GM10248 (cell line): Measurements from ENCODE around the gene GH1.
"Not testable (repeated sequence)": the region's sequence is repeated elsewhere in the genome, so short reads cannot be mapped to it uniquely, and the experiment has no call there.

Experiments used
- CTCF ChIA-PET: fragments of 300-600 bp; sonication (Branson Sonifier 250); formaldehyde crosslinking; extraction: SDS; loops from one replicate; lab custom pipeline; 2021; ENCODE audit warnings: antibody characterized with exemption; lab: Yijun Ruan, JAX
- POLR2A ChIA-PET: fragments of 350-650 bp; sonication (Branson Sonifier 250); formaldehyde crosslinking; extraction: SDS; loops from one replicate; lab custom pipeline; 2020; ENCODE audit warnings: antibody characterized with exemption; lab: Yijun Ruan, JAX
- DNase-seq: peaks from one replicate; pipeline ENCODE4 v3.0.0; 2012; ENCODE audit errors: extremely low spot score
- CTCF ChIP-seq: IDR thresholded peaks from 2 replicates; pipeline ENCODE4 v1.5.1; 2012; ENCODE audit warnings: mild to moderate bottlenecking, low read depth; ENCODE audit errors: extremely low read depth, missing control alignments, control extremely low read depth

GH1 gene

GRCh38 chr17:63928966-63929695 lies 10.5 kb upstream of the GH1 start:
- TF ChIP-seq CTCF = no peak
- ChIA-PET CTCF (interaction anchor here (1.0 to 8.6 kb wide), 11 partner anchors 10 to 204 kb away, joined by 3 to 121 read pairs (median 5); partner anchors contain the start of genes GH1 and ICAM2), POLR2A (no interaction called here)
- no peak for DNase-seq

- ChIA-PET POLR2A (interaction anchor here (0.6 to 1.0 kb wide), 3 partner anchors 12 to 202 kb away, joined by 3 to 4 read pairs (median 3); no protein-coding TSS in a partner anchor), CTCF (interaction anchor here (1.0 to 8.6 kb wide), 10 partner anchors 9 to 205 kb away, joined by 3 to 121 read pairs (median 5); partner anchors contain the start of gene GH1)
Observed at GRCh38 chr17:63928172-63928666, 9.6 kb upstream of the GH1 start.

DNA sequence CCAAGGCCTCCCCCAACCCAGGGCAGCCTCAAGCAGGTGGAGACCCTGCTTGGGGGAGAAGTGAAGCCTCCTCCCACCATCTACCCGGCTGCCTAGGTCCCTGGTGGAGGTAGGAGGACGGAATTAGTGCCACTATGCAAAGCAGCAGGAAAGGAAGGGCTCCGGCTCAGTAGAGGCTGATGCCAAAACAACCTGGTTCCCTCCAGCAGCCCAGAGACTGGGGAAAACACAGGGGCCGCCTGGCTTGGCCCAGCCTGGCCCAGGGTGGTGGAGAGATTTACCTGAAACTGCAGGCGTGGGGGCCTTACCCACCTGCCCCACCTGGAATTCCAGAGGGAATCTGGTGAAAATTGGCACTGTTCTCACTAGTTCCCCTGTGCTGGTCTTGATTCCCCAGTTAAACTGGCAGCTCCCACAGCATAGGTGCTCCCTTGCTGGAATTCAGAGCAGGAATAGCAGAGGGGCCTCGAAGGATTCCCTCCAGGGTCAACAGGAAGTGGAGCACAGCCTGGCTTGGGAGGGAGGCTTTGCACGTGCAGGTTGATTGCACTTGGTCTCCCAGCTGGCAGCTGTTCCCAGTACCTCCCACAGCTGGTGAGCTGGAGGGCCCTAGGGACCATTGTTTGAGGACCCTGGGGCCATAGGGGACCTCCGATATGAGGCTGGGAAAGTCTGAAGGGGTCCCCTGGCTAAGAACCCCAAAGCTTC lies 9.0 kb upstream of the GH1 start:
- POLR2A ChIA-PET = interaction anchor here (0.6 to 1.0 kb wide), 3 partner anchors 12 to 203 kb away, joined by 3 to 4 read pairs (median 3); no protein-coding TSS in a partner anchor
- DNase-seq = no peak
- no peak for TF ChIP-seq CTCF
- CTCF ChIA-PET = interaction anchor here (1.0 to 8.6 kb wide), 9 partner anchors 9 to 204 kb away, joined by 3 to 121 read pairs (median 5); partner anchors contain the start of gene GH1

More at GRCh38 chr17:63928172-63928666, 9.6 kb upstream of the GH1 start:
- DNase-seq = no peak
- TF ChIP-seq CTCF = no peak

GRCh38 chr17:63926164-63926563 lies 7.5 kb upstream of the GH1 start:
- no peak for TF ChIP-seq CTCF
- ChIA-PET POLR2A (no interaction called here), CTCF (interaction anchor here (0.6 to 4.3 kb wide), 6 partner anchors 15 to 246 kb away, joined by 3 to 33 read pairs (median 6); partner anchors contain the start of gene CSHL1)
- DNase-seq = no peak

DNA sequence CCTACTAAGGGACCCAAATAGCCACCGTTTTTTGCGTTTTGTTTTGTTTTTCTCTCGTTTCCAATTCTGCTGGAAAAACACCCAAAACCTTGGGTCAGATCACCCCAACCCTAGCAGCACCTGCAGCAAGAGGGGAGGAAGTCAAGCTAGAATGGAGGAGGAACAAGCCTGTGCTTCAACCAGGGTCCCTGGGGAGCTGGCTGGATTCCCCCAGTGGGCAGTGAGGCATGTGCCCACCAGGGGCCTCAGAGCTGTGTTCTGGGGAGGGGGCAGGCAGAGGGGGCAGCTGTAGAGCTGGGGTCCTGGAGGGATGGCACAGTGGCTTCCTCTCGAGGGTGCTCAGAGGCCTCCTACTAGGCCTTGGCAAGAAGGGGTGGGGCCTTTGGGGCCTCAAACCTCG lies 7.0 kb upstream of the GH1 start:
- CTCF ChIA-PET = interaction anchor here (0.6 to 4.3 kb wide), 7 partner anchors 14 to 246 kb away, joined by 3 to 33 read pairs (median 5); partner anchors contain the start of gene CSHL1
- POLR2A ChIA-PET = interaction anchor here (0.6 kb wide), 1 partner anchor 11 kb away, joined by 4 read pairs; no protein-coding TSS in a partner anchor
- TF ChIP-seq CTCF = no peak
- no peak for DNase-seq

- DNase-seq = not testable (repeated sequence)
- ChIA-PET POLR2A (interaction anchor here (1.2 kb wide), 1 partner anchor 24 kb away, joined by 5 read pairs; no protein-coding TSS in a partner anchor), CTCF (interaction anchor here (0.6 to 12.9 kb wide), 4 partner anchors 17 to 211 kb away, joined by 3 to 207 read pairs (median 4); no protein-coding TSS in a partner anchor)
Observed at GRCh38 chr17:63922402-63922801, 3.8 kb upstream of the GH1 start.

GRCh38 chr17:63920779-63921178 lies 2.1 kb upstream of the GH1 start:
- CTCF ChIA-PET = interaction anchor here (0.7 to 12.9 kb wide), 11 partner anchors 9 to 357 kb away, joined by 3 to 207 read pairs (median 15); partner anchors contain the start of genes CD79B, CSHL1 and ERN1
- POLR2A ChIA-PET = not testable (repeated sequence)

DNA sequence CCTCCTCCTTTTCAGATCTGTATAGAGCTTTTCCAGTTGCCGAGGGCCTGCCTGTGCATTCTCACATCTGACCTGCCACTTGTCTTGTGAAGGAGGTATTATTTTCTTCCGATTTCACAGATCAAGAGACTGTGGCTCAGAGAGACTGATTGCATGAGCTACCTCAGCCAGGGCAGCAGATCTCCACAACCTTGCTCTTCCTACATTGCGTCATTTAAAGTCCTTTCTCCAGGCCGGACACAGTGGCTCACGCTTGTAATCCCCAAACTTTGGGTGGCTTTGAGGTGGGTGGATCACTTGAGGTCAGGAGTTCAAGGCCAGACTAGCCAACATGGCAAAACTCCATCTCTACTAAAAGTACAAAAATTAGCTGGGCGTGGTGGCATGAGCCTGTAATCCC lies 1.4 kb upstream of the GH1 start:
- not testable (repeated sequence) for DNase-seq
- CTCF ChIA-PET = interaction anchor here (0.7 to 12.9 kb wide), 47 partner anchors 9 to 357 kb away, joined by 3 to 207 read pairs (median 5); partner anchors contain the start of genes CD79B, CSHL1, ERN1 and ICAM2
- POLR2A ChIA-PET = interaction anchor here (0.7 to 1.3 kb wide), 2 partner anchors 26 to 596 kb away, joined by 7 to 11 read pairs; no protein-coding TSS in a partner anchor

More at GRCh38 chr17:63920779-63921178, 2.1 kb upstream of the GH1 start:
- DNase-seq = peak; percentile 21
